ENCODE data around the gene CLIP2. TPM values are rescaled to one million over a fixed set of nuclear protein-coding genes. Genes with fewer than 3 reads are reported as not detected.
A peak's percentile ranks its signal among the peaks of the same experiment; 100 is the strongest.
"Not testable (repeated sequence)": the region's sequence is repeated elsewhere in the genome, so short reads cannot be mapped to it uniquely, and the experiment has no call there.

CLIP2 gene
- polyA plus RNA-seq, 3 donors, result 24.0 to 31.2 (median 29.8) TPM

GRCh38 chr7:74429153-74429747 is 140.0 kb downstream of the CLIP2 start:
- DNase-seq, result peak; percentile 86

GRCh38 chr7:74430409-74430808 is 141.2 kb downstream of the CLIP2 start:
- not testable (repeated sequence) for DNase-seq

- DNase-seq, result no peak
Measured at GRCh38 chr7:74430961-74431466, 141.8 kb downstream of the CLIP2 start.

- not testable (repeated sequence) for DNase-seq
Measured at GRCh38 chr7:74437291-74437571, 148.0 kb downstream of the CLIP2 start.

- DNase-seq, result no peak
Measured at GRCh38 chr7:74438327-74438726, 149.1 kb downstream of the CLIP2 start.

- no peak for DNase-seq
Measured at GRCh38 chr7:74439541-74439940, 150.3 kb downstream of the CLIP2 start.

GRCh38 chr7:74440143-74440542 is 150.9 kb downstream of the CLIP2 start:
- not testable (repeated sequence) for DNase-seq

GRCh38 chr7:74441801-74442200 is 152.6 kb downstream of the CLIP2 start:
- DNase-seq, result no peak

GRCh38 chr7:74443543-74444247 is 154.5 kb downstream of the CLIP2 start:
- DNase-seq, result no peak

- DNase-seq, result no peak
Measured at GRCh38 chr7:74449144-74449543, 159.9 kb downstream of the CLIP2 start.

GRCh38 chr7:74449809-74450397 is 160.7 kb downstream of the CLIP2 start:
- DNase-seq, result no peak

GRCh38 chr7:74452748-74453321 is 163.6 kb downstream of the CLIP2 start:
- DNase-seq, result no peak

- no peak for DNase-seq
Measured at GRCh38 chr7:74453322-74454011, 164.3 kb downstream of the CLIP2 start, which contains the start of gene GTF2IRD1. GTF2IRD1 (plus strand) TSS chr7:74453906; CDS start chr7:74508081, 54,175 bp downstream.

GRCh38 chr7:74454021-74454924 is 165.1 kb downstream of the CLIP2 start:
- DNase-seq, result no peak

- no peak for DNase-seq
Measured at GRCh38 chr7:74454925-74455288, 165.7 kb downstream of the CLIP2 start.

GRCh38 chr7:74455291-74455804 is 166.1 kb downstream of the CLIP2 start:
- no peak for DNase-seq
